Fibroblast of lung (primary cell): Measurements from ENCODE around the gene MIER2. TPM values are rescaled to one million over a fixed set of nuclear protein-coding genes. Genes with fewer than 3 reads are reported as not detected.

Experiments
- DNase-seq, 2 donors: peaks; one replicate each; pipeline versions ENCODE4 v3.0.0 to v3.0.0-alpha.2; 2010; ENCODE audit warnings: low read depth in 2 of 2
- H2AFZ ChIP-seq: 2 replicates; pipeline ENCODE4 v1.5.1; 2012; ENCODE audit warnings: low read length, control low read depth, inconsistent platforms
- H3K27ac ChIP-seq: 2 replicates; pipeline ENCODE4 v1.5.1; 2011; ENCODE audit warnings: low read length, control low read depth; ENCODE audit not compliant: insufficient read depth
- H3K27me3 ChIP-seq: 2 replicates; pipeline ENCODE4 v1.5.1; 2011; ENCODE audit warnings: mild to moderate bottlenecking, low read length; ENCODE audit not compliant: control insufficient read depth, insufficient read depth
- H3K36me3 ChIP-seq: 2 replicates; pipeline ENCODE4 v1.5.1; 2011; ENCODE audit warnings: low read length; ENCODE audit not compliant: control insufficient read depth, insufficient read depth
- H3K4me1 ChIP-seq: 2 replicates; pipeline ENCODE4 v1.5.1; 2011; ENCODE audit warnings: low read length; ENCODE audit not compliant: control insufficient read depth, insufficient read depth; ENCODE audit errors: extremely low read depth
- H3K4me2 ChIP-seq: 2 replicates; pipeline ENCODE4 v1.5.1; 2011; ENCODE audit warnings: low read length, control low read depth; ENCODE audit not compliant: insufficient read depth; ENCODE audit errors: extremely low read depth
- H3K4me3 ChIP-seq, 4 experiments: fragments of 200-600 bp in 1 of 4; sonication (generic) in 1 of 4; replicated peaks in 1 of 4; 2 replicates each; pipeline ENCODE4 v1.5.1; 2011 to 2016; ENCODE audit warnings: low read length in 4 of 4, low read depth in 3 of 4, mild to moderate bottlenecking in 3 of 4, control low read depth in 2 of 4, inconsistent platforms in 1 of 4, mixed read lengths in 1 of 4; ENCODE audit not compliant: insufficient read depth in 1 of 4; ENCODE audit errors: control extremely low read depth in 1 of 4
- H3K79me2 ChIP-seq: 2 replicates; pipeline ENCODE4 v1.5.1; 2012; ENCODE audit warnings: mild to moderate bottlenecking, low read length, inconsistent platforms; ENCODE audit not compliant: control insufficient read depth, insufficient read depth
- H3K9ac ChIP-seq: 2 replicates; pipeline ENCODE4 v1.5.1; 2011; ENCODE audit warnings: mild to moderate bottlenecking, low read length, control low read depth; ENCODE audit not compliant: insufficient read depth
- H3K9me3 ChIP-seq: 2 replicates; pipeline ENCODE4 v1.5.1; 2012; ENCODE audit warnings: low read depth, low read length; ENCODE audit not compliant: control insufficient read depth, insufficient read depth
- H4K20me1 ChIP-seq: 2 replicates; pipeline ENCODE4 v1.5.1; 2011; ENCODE audit warnings: low read length; ENCODE audit not compliant: control insufficient read depth, insufficient read depth; ENCODE audit errors: extremely low read depth
- EZH2 ChIP-seq: IDR thresholded peaks from 2 replicates; pipeline ENCODE4 v1.5.1; 2012; ENCODE audit warnings: low read length, control low read depth, mild to moderate bottlenecking; ENCODE audit errors: missing control alignments
- polyA plus RNA-seq, 2 donors: library from polyadenylated mRNA; depleted of rRNA in 1 of 2; stranded (reverse) in 1 of 2; unstranded in 1 of 2; fragments of >200 nt; gene quantifications; 2 replicates each; pipeline ENCODE4 v1.2.1, GENCODE V29; 2011 to 2012; ENCODE audit warnings: missing spikeins in 1 of 2
- total RNA-seq: library from RNA; depleted of rRNA; stranded (reverse); fragments of >200 nt; gene quantifications from 2 replicates; pipeline ENCODE4 v1.2.1, GENCODE V29; 2014
- TF ChIP-seq, protein P1 (sequence below), 2 donors: IDR thresholded peaks in 1 of 2; conservative IDR thresholded peaks in 1 of 2; 1 replicate in 1 of 2; 2 replicates in 1 of 2; pipeline ENCODE4 v1.5.1; 2011 to 2012; ENCODE audit warnings: low read length in 2 of 2, control low read depth in 1 of 2, inconsistent platforms in 1 of 2, low read depth in 1 of 2, mild to moderate bottlenecking in 1 of 2

The MIER2 gene
- total and polyA plus RNA-seq, 2 donors (not counting 1 experiment from before 2014, with no cell fraction given): 13.7 to 20.6 TPM

DNA sequence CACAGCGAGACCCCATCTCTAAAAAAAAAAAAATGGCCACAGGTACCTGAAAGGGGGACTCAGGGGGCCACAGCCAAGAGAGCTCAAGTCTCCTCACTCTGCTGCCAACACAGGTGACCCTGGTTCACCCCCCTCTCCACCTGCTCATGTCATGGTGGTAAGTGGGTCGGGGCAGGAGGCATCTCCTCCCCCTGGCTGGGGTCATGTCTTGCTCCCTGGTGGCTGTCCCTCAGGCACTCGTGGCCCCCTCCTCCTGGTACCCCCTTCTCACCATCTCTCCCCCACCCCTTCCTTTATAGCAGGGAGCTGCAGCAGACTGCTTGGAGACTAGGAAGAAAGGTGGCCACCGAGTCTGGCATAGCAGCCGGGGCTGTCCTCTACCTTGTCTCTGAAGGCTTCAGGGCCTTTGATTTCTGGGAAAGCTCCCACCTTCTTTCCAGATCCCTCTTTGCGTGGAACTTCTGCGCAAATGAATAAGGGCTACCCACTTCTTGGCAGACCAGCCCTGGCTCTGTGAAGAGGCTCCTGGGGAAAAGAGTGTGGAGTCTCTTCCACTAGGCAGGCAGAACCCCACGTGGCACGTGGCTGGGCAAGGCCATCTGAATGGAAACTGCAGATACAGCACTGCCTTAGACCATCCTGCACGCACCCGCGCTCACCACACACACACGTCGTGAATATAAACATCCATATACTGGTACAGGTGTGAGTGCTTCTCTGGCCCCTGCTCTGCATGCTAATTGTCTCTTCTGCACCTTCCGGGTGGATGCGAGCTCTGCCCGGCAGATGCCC is 20.1 kb upstream of the MIER2 start:
- H3K9ac ChIP-seq: no peak overlapping the region
- TF ChIP-seq, protein P1, sequence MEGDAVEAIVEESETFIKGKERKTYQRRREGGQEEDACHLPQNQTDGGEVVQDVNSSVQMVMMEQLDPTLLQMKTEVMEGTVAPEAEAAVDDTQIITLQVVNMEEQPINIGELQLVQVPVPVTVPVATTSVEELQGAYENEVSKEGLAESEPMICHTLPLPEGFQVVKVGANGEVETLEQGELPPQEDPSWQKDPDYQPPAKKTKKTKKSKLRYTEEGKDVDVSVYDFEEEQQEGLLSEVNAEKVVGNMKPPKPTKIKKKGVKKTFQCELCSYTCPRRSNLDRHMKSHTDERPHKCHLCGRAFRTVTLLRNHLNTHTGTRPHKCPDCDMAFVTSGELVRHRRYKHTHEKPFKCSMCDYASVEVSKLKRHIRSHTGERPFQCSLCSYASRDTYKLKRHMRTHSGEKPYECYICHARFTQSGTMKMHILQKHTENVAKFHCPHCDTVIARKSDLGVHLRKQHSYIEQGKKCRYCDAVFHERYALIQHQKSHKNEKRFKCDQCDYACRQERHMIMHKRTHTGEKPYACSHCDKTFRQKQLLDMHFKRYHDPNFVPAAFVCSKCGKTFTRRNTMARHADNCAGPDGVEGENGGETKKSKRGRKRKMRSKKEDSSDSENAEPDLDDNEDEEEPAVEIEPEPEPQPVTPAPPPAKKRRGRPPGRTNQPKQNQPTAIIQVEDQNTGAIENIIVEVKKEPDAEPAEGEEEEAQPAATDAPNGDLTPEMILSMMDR (conservative IDR thresholded peaks at IDR 0.05 in 1 of 2, IDR thresholded peaks at IDR 0.05 in 1 of 2; ENCODE audit: low read depth in 1 of 2, low read length in 2 of 2): no peak
- no peak for TF ChIP-seq EZH2
- DNase-seq: no peak

DNA sequence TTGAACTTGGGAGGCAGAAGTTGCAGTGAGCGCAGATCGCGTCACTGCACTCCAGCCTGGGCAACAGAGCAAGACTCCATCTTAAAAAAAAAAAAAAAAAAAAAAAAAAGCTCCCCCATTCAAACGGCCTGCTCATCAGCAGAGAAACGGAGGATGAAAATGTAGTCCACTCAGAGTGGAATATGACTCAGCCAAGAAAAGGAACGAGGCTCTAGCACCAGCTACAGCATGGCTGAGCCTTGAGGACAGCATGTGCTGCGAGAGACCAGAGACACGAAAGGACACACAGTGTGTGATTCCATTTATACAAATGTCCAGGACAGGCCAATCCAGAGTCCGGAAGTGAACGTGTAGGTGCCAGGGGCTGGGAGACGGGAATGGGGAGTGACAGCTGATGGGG is 18.1 kb upstream of the MIER2 start:
- H3K27me3 ChIP-seq: no peaks in the 10 kb centered on the region
- H4K20me1 ChIP-seq: no peaks in the 10 kb centered on the region
- H3K4me2 ChIP-seq: no peak overlapping the region
- TF ChIP-seq, protein P1 (conservative IDR thresholded peaks at IDR 0.05 in 1 of 2, IDR thresholded peaks at IDR 0.05 in 1 of 2; ENCODE audit: low read depth in 1 of 2, low read length in 2 of 2): no peak
- no peak for TF ChIP-seq EZH2
- H3K79me2 ChIP-seq: no peaks in the 10 kb centered on the region
- no peaks in the 10 kb centered on the region for H3K4me1 ChIP-seq
- no peaks in the 10 kb centered on the region for H3K9me3 ChIP-seq
- no peak overlapping the region for H2AFZ ChIP-seq
- no peak for DNase-seq
- H3K4me3 ChIP-seq: no peak overlapping the region
- no peak overlapping the region for H3K9ac ChIP-seq
- no peak overlapping the region for H3K27ac ChIP-seq
- H3K36me3 ChIP-seq: no peaks in the 10 kb centered on the region

More for the DNA sequence above, 20.1 kb upstream of the MIER2 start:
- H3K4me1 ChIP-seq: no peaks in the 10 kb centered on the region
- no peak overlapping the region for H3K27ac ChIP-seq
- H4K20me1 ChIP-seq: no peaks in the 10 kb centered on the region
- no peaks in the 10 kb centered on the region for H3K79me2 ChIP-seq
- no peaks in the 10 kb centered on the region for H3K9me3 ChIP-seq
- H3K27me3 ChIP-seq: no peaks in the 10 kb centered on the region
- H2AFZ ChIP-seq: no peak overlapping the region
- H3K4me3 ChIP-seq: no peak overlapping the region
- no peaks in the 10 kb centered on the region for H3K36me3 ChIP-seq
- H3K4me2 ChIP-seq: no peak overlapping the region

DNA sequence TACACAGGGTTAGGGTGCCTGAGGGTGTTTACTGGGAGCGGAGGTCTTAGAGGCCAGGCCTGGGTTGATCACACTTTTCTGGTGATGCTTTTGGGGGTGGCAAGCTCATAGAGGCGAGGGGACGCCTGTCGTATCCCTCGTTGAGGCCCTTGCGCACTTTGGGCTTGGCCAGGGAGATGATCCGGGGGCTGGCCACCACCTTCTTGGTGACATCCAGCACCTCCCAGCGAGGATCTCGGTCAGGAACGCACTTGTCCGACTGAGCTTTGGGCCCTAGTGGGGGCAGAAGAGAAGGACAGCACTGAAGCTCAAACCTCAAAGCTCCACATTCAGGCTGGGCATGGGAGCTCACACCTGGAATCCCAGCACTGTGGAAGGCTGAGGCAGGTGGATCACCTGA is 17.6 kb upstream of the MIER2 start:
- no peaks in the 10 kb centered on the region for H3K9me3 ChIP-seq

More for the DNA sequence above, 17.6 kb upstream of the MIER2 start:
- Histone ChIP-seq H3K79me2 (no peaks in the 10 kb centered on the region), H3K4me1 (no peaks in the 10 kb centered on the region), H2AFZ (no peak overlapping the region), H3K9ac (no peak overlapping the region), H3K36me3 (no peaks in the 10 kb centered on the region), H3K27ac (no peak overlapping the region), H3K27me3 (no peaks in the 10 kb centered on the region), H3K4me3 (no peak overlapping the region), H3K4me2 (no peak overlapping the region), H4K20me1 (no peaks in the 10 kb centered on the region)
- TF ChIP-seq, protein P1 (conservative IDR thresholded peaks at IDR 0.05 in 1 of 2, IDR thresholded peaks at IDR 0.05 in 1 of 2; ENCODE audit: low read depth in 1 of 2, low read length in 2 of 2): no peak
- DNase-seq: no peak
